Measurements from ENCODE around the gene PPAT. TPM values are rescaled to one million over a fixed set of nuclear protein-coding genes. Genes with fewer than 3 reads are reported as not detected.
"Not testable (repeated sequence)": the region's sequence is repeated elsewhere in the genome, so short reads cannot be mapped to it uniquely, and the experiment has no call there.

The PPAT gene
- total RNA-seq, 1 donor from 2014 or later, result 19.4 TPM

DNA sequence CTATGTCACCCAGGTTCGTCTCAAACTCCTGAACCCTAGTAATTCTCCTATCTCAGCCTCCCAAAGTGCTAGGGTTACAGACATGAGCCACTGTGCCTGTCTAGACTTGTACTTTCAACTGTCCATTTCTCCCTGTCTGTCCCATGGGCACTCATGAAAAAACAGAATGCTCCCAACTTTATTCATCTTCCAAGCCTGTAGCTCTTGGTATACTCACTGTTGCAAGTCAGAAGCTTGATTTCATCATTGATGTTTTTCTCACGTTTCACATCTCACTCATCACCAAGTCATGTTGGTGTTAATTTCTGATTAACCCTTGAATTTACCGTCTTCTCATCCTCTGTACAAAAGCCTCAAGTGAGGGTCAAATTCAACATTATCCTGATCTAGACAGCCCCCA is 24.7 kb upstream of the PPAT start:
- H3K4me3 ChIP-seq (ENCODE audit: low read depth, low read length), result no peak overlapping the region
- DNase-seq (ENCODE audit: low read depth), result no peak
- no peak for TF ChIP-seq CTCF (conservative IDR thresholded peaks at IDR 0.05; ENCODE audit: low read depth, low read length)

- no peak overlapping the region for H3K4me3 ChIP-seq (ENCODE audit: low read depth, low read length)
- no peak for TF ChIP-seq CTCF (conservative IDR thresholded peaks at IDR 0.05; ENCODE audit: low read depth, low read length)
- DNase-seq (ENCODE audit: low read depth), result no peak
Observed at GRCh38 chr4:56450342-56450741, 14.9 kb upstream of the PPAT start.

GRCh38 chr4:56449475-56449874 is 14.1 kb upstream of the PPAT start:
- DNase-seq (ENCODE audit: low read depth); H3K4me3 ChIP-seq (ENCODE audit: low read depth, low read length): not testable (repeated sequence)

DNA sequence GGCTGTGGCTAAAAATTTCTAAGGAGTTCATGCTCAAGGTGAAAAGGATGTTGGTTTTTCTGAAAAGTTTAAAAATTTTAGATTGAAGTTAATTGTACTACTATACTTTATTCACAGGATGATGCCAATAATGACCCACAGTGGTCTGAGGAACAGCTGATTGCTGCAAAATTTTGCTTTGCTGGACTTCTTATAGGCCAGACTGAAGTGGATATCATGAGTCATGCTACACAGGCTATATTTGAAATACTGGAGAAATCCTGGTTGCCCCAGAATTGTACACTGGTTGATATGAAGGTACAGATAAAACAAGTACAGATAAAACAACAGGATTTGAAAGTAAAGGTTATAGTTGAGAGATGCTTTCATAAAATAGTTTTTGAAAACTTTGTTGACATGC is 12.9 kb upstream of the PPAT start:
- DNase-seq (ENCODE audit: low read depth), result no peak
- no peak for TF ChIP-seq CTCF (conservative IDR thresholded peaks at IDR 0.05; ENCODE audit: low read depth, low read length)
- H3K4me3 ChIP-seq (ENCODE audit: low read depth, low read length), result no peak overlapping the region

GRCh38 chr4:56445699-56446098 is 10.3 kb upstream of the PPAT start:
- TF ChIP-seq CTCF (conservative IDR thresholded peaks at IDR 0.05; ENCODE audit: low read depth, low read length), result no peak
- no peak overlapping the region for H3K4me3 ChIP-seq (ENCODE audit: low read depth, low read length)
- DNase-seq (ENCODE audit: low read depth), result no peak

DNA sequence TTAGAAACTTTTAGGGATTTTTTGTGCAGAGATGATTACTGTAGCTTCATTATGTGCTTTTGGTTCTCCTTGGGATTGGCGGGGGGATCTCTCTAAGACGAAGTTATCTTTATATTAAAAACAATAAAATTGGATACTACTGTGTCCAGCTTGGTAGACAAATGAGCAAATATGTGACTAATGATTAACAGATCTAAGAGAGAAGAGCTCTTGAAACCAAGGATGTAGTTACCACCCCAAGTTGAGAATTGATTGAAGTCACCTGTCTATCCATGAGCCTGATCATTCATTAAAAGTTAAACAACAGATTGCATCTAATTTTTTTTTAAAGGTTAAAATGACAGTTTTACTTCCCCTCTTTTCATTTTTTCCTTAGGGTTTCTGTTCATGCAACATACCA is 9.3 kb upstream of the PPAT start:
- TF ChIP-seq CTCF (conservative IDR thresholded peaks at IDR 0.05; ENCODE audit: low read depth, low read length), result no peak
- DNase-seq (ENCODE audit: low read depth), result no peak
- H3K4me3 ChIP-seq (ENCODE audit: low read depth, low read length), result no peak overlapping the region

DNA sequence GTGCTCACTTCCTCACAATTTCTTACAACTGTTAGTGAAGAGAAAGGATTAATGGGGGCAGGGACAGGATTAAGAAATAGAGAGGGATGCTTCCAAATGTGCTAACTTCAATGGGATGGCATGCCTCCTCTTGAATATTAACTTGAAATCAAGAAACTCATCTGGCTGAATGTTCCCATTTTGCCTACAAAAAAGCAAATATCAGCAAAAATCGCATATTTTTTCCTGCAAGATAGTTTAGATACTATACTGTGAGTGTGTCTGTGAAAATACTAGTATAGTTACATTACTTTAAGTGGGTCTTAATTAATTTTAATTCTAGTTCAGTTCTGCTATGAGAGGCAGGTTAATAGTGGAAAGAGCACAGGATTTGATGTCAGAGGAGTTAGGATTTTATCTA is 5.6 kb upstream of the PPAT start:
- no peak for DNase-seq (ENCODE audit: low read depth)
- no peak overlapping the region for H3K4me3 ChIP-seq (ENCODE audit: low read depth, low read length)
- TF ChIP-seq CTCF (conservative IDR thresholded peaks at IDR 0.05; ENCODE audit: low read depth, low read length), result no peak

DNA sequence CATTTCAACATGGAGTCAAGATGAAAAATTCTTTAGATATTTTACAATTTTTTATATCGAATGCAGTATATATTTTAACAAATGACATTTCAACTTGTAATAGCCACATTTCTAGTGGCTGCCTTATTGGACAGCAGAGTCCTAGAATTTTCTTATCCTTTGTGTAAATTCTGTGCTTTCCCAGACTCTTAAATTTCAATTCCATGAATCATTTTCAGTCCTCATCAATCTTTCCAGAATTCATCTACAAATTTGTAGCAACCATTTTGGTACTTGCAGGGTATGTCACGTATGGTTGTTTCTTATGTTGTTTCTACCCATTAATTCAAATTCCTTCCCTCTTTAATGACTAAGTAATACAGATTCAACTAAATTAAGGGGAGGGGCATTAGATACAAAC is 3.4 kb upstream of the PPAT start:
- TF ChIP-seq CTCF (conservative IDR thresholded peaks at IDR 0.05; ENCODE audit: low read depth, low read length), result no peak
- DNase-seq (ENCODE audit: low read depth), result no peak
- no peak overlapping the region for H3K4me3 ChIP-seq (ENCODE audit: low read depth, low read length)
